ENCODE results near the gene PLA2G4B. TPM values are rescaled to one million over a fixed set of nuclear protein-coding genes. Genes with fewer than 3 reads are reported as not detected.

Gene PLA2G4B
- total RNA-seq, 1 donor from 2014 or later, result 0.26 TPM

DNA sequence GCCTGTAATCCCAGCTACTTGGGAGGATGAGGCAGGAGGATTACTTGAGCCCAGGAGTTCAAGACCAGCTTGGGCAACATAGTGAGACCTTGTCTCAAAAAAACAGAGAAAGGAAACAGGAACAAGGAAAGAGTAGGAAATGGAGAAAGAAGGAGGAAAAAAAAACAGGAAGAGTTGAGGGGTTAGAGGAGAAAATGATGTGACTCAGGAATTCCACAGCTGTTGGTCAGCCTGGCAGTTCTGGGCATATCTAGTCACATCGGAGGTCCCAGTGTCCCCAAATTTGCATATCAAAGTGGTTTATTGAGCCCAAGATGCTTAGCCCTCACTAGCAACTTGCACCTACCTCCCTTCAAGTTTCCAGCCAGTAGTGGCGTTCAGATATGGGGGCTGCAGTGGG, 29.5 kb upstream of the PLA2G4B start:
- no peak for DNase-seq (ENCODE audit: low read depth, low spot score)

DNA sequence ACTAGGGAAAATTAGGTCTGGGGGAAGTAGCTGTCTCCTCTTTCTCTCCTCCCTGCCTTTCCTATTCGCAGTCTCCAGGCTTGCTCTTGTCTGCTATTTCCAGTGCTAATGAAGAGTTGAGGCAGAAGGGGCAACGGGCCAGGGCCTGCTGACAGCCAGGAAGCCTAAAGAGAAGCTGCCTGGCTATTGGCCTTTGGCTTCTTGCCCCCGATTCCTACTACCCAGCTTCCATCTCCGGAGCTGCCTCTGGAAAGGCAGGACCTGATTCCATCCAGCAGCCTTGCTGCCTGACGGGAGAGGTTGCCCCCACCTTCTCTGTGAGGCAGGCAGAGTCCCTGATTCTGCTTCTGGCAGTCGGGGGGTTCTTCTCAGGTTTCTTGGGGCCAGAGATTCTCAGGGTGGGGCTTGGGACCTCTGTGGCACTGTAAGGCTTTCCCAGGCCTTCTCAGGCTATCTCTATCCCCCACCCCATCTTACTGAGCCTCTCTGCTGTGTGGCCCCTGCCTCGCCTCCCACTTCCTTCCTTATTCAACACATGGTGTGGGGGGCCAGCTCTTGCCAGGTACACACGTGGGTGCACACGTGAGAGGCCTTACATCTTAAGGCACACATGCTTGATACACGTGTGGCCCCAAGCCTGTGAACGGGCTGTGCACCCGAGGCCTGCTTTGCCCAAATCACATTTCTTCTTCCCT, 29.0 kb upstream of the PLA2G4B start:
- DNase-seq (ENCODE audit: low read depth, low spot score), result no peak

DNA sequence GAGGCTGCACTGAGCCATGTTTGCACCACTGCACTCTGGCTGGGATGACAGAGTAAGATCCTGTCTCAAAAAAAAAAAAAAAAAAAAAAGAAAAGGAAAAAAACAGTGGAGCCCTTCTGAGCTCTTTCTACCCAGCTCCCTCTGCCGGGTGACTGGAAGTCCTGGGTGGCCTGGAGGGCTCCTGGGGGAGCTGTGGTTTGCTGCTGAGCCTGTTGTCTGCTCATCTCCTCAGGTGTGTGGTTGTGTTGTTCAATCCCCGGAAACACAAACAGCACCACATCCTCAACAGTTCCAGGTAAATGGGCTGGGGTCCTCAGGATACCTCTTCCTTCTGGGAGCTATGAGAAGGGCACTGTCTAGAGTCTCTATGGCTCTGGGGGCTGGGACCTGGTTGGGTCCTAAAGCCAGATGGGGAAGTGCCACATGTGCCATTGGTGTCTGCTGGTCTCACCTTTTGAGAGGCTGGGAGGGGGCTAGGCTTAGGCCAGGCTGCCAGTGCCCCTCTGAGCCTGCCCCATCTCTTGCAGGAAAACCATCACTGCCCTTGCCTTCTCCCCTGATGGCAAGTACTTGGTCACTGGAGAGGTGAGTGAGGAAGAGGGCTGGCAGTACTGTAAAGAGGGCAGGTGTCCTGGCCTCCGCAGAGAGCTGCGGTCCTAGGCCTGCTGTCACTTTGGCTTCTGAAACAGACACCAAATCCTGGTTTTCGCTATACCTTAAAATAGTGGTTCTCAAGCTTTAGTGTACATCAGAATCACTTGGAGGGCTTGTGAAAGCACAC, 27.8 kb upstream of the PLA2G4B start:
- DNase-seq (ENCODE audit: low read depth, low spot score), result no peak

DNA sequence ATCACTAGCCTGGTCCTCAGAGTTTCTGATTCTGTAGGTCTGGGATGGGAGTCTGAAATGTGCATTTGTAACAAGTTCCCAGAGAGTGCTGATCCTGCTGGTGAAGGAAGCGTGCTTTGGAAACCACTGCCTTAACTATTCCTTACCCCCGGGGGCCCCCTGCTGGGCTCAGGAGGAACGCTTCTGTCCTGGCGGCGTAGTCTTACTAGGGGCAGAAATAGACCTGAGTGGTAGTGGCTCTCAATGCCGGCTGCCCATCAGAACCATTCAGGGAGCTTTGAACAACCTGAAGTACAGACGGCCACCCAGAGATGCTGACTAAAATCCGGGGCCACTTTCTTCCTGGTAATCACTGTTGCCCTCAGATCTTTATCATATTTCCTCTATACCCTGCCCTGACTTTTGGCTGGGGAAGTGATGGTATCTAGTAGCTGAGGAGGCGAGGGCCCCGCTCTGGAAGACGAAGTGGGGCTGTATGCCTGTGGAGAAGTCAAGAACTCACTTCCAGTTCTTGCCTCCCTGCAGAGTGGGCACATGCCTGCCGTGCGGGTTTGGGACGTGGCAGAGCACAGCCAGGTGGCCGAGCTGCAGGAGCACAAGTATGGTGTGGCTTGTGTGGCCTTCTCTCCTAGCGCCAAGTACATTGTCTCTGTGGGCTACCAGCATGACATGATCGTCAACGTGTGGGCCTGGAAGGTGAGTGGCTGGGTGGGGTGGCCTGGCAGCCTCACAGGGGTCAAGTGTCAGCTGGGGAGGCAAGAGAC, 27.0 kb upstream of the PLA2G4B start:
- DNase-seq (ENCODE audit: low read depth, low spot score), result peak; percentile 61

DNA sequence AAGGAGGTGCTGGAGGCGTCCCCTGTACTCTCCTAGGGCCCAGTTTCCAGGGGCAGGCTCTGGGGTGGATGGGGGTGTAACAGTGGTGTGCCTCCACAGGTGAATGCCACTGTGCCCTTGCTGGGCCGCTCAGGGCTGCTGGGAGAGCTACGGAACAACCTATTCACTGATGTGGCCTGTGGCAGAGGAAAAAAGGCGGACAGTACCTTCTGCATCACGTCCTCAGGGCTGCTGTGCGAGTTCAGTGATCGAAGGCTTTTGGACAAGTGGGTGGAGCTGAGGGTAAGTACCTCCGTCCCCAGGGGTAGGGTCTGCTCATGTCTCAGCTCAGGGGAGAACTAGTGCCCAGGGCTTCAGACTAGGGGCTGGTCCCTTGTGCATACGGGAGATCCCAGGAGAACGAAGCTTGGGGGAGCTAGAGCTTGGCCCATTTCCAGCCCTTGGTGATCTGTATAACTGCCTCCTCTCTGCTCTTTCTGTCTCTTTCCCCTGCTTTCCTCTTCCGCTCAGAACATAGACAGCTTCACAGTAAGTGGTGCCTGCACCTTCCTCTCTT, 25.7 kb upstream of the PLA2G4B start:
- no peak for DNase-seq (ENCODE audit: low read depth, low spot score)

DNA sequence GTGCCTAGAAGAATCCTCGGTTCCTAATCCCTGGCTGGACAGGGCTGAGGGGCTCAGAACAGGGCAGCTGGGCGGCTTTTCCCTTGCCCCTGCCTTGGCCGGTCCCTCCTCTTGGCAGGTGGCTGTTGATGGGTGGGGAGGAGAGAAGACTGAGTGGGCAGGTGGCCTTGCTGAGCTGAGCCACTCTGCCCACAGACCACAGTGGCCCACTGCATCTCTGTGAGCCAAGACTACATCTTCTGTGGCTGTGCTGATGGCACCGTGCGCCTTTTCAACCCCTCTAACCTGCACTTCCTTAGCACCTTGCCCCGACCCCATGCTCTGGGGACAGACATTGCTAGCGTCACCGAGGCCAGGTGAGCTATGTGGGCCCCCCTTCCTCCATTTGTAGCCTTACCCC, 25.2 kb upstream of the PLA2G4B start:
- no peak for DNase-seq (ENCODE audit: low read depth, low spot score)

DNA sequence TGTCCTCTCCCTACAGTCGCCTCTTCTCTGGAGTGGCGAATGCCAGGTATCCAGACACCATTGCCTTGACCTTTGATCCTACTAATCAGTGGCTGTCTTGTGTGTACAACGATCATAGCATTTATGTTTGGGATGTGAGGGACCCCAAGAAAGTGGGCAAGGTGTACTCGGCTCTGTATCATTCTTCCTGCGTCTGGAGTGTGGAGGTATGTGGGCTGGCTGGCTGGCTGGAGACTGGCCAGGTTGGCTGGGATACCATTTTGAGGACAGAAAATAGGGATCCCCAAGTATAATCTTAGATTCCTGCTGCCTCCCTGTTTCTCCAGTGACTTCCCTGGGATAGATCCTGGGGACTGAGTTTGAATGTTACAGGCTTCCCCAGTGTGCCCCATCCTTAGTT, 24.1 kb upstream of the PLA2G4B start:
- DNase-seq (ENCODE audit: low read depth, low spot score), result no peak

DNA sequence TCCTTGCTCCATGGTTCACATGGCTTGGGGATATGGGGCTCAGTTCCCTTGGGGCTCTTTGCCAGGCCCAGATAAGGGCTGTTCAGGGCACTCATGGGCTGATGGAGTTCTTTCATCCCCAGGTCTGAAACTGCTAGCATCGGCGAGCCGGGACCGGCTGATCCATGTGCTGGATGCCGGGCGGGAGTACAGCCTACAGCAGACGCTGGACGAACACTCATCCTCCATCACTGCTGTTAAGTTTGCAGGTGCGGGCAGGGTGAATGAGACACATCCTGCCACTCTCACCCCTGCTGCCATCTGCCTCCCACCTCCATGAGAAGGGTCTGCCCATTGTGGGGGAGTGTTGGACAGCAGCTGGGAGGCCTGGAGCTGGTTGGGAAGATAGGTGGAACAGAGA, 21.9 kb upstream of the PLA2G4B start:
- DNase-seq (ENCODE audit: low read depth, low spot score), result no peak

DNA sequence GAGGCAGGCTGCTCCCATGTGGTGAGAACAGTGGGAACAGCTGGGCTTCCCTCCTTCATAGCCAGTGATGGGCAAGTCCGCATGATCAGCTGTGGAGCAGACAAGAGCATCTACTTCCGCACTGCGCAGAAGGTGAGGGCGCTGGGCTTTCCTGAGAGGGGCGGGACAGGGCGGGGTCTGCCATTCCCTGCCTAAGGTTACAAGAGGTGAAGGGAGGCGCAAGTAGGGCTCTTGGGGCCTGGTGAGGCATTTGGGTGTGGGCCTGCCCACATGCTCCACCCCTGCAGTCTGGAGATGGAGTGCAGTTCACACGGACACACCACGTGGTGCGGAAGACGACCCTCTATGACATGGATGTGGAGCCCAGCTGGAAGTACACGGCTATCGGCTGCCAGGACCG, 21.3 kb upstream of the PLA2G4B start:
- no peak for DNase-seq (ENCODE audit: low read depth, low spot score)

DNA sequence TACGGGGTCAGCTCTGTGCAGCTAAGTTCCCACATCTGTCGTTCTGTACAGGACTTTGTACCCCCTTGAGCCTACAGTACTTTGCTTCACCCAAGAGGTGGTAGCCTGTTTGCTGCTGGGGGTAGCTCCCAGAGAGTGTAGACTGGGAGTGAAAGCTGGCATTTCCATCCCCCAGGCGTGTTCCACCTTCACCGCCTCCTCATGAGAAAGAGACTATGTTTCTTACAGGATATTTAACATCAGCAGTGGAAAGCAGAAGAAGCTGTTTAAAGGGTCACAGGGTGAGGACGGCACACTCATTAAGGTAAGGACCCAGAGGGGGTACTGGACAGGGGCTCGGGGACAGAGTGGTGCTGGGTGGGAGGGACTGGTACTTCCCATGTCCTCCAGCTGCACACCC, 20.9 kb upstream of the PLA2G4B start:
- DNase-seq (ENCODE audit: low read depth, low spot score), result no peak

DNA sequence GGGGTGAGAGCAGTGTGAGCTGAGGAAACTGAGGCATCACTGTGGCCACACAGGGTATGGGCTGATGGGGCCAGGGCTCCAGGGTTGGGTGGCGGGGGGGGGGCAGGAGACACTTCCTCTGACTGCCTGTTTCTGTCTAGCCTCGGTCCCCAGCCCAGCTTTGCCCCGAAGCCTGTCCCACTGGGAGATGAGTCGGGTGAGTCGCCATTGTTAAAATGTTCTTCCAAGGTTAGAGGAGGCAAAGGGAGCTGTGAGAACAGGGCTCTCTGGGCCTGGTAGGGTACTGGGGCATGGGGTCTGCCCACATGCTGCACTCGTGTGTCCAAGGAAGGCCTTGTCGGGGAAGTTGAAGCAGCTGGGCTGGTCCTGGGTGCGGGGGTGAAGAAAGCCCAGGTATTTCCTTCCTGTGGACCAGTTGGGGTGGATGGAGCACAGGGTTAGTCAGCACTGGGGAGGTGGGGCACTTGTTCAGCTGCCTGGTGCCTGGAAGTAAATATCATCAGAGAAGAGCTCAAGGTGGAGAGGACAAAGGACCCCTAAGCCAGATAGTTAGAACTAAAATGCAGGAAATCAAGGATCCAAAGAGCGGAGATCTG, 19.1 kb upstream of the PLA2G4B start:
- DNase-seq (ENCODE audit: low read depth, low spot score), result no peak

DNA sequence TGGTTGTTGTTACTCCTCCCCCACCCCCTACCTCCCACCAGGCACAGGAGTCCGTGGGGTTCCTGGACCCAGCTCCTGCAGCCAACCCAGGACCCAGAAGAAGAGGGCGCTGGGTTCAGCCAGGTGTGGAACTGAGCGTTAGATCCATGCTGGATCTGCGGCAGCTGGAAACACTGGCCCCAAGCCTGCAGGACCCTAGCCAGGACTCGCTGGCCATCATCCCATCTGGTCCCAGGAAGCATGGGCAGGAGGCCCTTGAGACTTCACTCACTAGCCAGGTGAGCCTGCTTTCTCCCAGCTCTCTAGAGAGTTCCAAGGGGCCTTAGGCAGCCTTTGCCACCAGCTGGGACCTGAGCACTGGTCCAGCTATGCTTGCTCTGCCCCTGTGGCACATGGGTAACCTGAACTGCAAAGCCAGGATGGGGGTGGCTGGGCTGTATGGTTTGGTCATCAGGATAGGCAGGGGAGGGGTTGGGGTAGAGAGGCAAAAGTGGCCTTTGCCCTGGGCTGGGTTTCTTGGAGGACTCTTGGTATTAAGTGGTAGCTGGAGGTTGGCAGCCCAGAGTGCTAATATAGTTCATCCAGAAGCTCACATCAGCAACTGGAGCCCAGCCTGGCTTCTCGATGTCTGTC, 17.7 kb upstream of the PLA2G4B start:
- no peak for DNase-seq (ENCODE audit: low read depth, low spot score)

DNA sequence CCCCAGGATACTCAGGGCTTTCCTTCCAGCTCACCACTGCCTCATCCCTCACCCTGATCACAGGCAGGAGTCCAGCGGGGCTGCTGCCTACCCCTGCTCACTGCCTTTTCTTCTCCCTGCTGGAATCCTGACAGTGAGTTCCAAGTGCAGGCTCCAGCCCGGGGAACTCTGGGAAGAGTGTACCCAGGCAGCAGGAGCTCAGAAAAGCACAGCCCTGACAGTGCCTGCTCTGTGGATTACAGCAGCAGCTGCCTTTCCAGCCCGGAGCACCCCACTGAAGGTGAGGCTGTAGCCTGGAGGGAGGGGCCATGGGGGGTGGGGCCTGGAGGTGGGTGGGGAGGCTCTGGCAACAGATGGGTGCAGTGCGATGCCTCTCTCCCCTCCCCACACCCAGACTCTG, 16.8 kb upstream of the PLA2G4B start:
- no peak for DNase-seq (ENCODE audit: low read depth, low spot score)

DNA sequence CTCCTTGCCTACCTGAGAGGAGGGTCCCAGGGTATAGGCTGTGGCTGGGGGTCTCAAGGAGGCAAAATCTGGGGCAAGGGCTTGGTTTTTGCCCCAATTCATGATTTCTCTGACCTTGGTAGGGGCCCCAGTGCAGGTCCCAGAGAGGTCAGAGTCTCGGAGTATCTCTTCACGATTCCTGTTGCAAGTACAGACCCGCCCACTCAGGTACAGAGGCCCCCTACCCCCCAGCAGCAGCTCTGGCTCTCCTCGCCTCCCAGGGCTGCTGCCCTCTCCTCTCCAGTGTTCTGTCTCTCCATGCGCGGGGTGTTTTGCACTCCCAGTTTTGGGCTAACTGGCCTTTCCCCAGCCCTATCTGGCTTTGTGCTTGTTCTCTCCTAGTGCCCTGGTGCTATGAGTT, 16.2 kb upstream of the PLA2G4B start:
- no peak for DNase-seq (ENCODE audit: low read depth, low spot score)

DNA sequence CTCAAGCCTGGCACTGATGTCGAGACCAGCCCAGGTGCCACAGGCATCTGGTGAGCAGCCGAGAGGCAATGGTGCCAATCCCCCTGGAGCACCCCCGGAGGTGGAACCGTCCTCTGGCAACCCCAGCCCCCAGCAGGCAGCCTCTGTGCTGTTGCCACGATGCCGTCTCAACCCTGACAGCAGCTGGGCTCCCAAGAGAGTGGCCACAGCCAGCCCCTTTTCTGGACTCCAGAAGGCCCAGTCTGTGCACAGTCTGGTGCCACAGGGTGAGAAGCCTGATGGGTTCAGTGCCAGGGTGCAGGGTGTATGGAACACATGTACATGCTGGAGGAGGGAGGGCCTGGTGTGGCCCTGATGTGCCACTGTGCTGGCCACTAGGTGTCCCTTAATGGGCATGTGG, 15.7 kb upstream of the PLA2G4B start:
- DNase-seq (ENCODE audit: low read depth, low spot score), result no peak

DNA sequence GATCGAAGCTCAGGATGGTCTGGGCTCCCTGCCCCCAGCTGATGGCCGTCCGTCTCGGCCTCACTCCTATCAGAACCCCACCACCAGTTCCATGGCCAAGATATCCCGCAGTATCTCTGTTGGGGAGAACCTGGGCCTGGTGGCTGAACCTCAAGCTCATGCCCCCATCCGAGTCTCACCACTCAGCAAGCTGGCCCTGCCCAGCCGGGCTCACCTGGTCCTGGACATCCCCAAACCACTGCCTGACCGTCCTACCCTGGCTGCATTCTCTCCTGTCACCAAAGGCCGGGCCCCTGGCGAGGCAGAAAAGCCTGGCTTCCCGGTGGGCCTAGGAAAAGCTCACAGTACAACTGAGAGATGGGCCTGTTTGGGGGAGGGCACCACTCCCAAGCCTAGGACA, 15.1 kb upstream of the PLA2G4B start:
- DNase-seq (ENCODE audit: low read depth, low spot score), result no peak

DNA sequence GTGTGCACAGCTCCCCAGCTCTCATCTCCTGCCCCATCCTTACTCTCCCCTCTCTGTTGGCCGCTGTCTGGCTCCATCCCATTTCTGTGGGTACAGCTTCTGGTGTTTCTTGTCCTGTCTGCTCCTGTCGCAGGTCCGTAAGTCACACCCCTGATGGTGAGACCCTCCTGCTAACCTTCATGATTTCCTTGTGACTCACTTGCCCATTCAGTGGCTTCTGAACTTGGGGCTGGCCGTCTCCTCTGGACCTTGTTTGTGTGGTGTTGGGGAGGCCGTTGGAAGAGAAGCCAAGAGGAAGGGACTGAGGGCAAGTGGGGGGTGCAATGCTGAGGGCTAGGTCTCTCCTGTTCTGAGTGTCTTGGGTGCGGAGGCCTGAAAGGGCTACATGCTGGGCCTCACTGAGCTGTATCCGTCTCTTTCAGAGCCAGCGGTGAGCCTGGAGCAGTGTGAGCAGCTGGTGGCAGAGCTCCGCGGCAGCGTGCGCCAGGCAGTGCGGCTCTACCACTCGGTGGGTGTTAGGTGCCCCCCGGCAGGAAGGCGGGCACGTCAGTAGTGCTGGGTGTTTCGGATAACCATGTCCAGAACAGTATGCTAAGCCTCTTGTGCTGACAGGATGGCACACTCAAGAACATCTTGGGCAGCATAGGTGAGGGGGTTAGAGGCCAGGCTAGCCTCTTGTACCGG, 14.4 kb upstream of the PLA2G4B start:
- no peak for DNase-seq (ENCODE audit: low read depth, low spot score)

DNA sequence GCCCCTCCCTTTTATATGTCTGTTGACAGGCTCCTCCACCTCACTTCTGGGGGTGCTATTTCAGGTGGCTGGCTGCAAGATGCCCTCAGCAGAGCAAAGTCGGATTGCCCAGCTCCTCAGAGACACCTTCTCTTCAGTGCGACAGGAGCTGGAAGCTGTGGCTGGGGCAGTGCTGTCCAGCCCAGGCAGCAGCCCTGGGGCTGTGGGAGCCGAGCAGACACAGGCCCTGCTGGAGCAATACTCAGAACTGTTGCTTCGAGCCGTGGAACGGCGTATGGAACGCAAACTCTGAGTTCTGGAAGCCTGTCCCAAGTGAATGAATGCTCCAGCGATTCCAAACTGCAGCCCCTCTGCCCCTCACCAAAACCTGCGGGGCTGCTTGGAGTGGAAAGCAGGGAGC, 13.5 kb upstream of the PLA2G4B start:
- no peak for DNase-seq (ENCODE audit: low read depth, low spot score)

DNA sequence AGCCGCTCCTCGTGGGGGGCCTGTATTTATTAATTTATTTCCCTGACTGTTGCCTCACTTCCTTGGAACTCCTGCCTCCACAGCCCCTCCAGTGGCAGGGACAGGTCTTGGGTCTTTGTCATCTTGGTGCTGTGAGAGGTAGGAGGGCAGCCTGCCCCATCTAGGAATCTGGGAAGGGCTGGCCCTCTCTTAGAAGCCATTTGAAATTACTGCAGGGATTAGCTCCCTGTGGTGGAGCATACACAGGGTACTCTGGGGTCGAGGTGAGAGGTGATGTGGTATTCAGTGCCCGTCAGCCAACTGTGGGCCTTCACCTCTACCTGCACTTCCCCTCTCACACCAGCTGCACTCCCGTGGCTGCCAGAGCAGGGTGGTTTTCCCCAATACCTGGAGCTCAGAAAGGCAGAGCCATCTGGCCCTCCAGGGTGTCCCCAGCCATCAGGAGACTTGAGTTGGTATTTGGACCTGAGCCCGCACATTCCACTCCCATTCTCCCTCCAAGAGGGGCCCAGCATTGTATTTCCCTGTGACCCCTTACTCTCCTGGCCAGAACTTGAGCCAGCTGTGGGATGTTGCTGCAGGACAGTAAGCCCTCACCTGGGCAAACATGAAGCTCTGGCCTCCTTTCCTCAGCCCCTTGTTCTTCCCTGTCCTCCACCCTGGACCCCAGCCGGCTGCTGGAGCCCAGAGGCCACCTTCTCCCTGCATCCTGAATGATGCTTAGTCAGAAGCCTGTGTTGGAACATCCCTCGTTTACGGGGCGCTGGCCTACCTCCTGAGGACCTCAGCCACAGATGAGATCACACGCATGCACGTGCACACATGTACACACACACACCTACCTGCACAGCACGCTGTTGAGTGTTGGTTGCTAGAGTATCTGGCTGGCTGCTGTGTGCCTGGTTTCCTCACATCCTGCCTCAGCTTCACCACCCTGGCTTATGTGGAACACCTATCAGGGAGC, 12.8 kb upstream of the PLA2G4B start:
- no peak for DNase-seq (ENCODE audit: low read depth, low spot score)
